BJ (cell line): ENCODE data around the gene SCAI. TPM values are rescaled to one million over a fixed set of nuclear protein-coding genes. Genes with fewer than 3 reads are reported as not detected.

Experiments
- CTCF ChIA-PET: fragments of 350-600 bp; formaldehyde crosslinking; extraction: SDS; loops from one replicate; lab custom pipeline; 2021; ENCODE audit warnings: antibody characterized with exemption, inconsistent platforms; lab: Yijun Ruan, JAX
- POLR2A ChIA-PET: fragments of 300-600 bp; sonication (Branson Sonifier 250); formaldehyde crosslinking; extraction: SDS; loops from one replicate; lab custom pipeline; 2021; ENCODE audit warnings: antibody characterized with exemption; lab: Charles Lee
- DNase-seq: peaks from one replicate; pipeline ENCODE4 v3.0.0-alpha.2; 2011; ENCODE audit warnings: low read depth
- H3K27me3 ChIP-seq: 2 replicates; pipeline ENCODE4 v1.6.0; 2011; ENCODE audit warnings: low read length; ENCODE audit not compliant: control insufficient read depth, insufficient read depth
- H3K36me3 ChIP-seq: 2 replicates; pipeline ENCODE4 v1.5.1; 2011; ENCODE audit warnings: low read length; ENCODE audit not compliant: control insufficient read depth, insufficient read depth
- H3K4me3 ChIP-seq: 2 replicates; pipeline ENCODE4 v1.5.1; 2011; ENCODE audit warnings: low read depth, mild to moderate bottlenecking, control low read depth, low read length
- CTCF ChIP-seq: IDR thresholded peaks from 2 replicates; pipeline ENCODE4 v1.5.1; 2011; ENCODE audit warnings: low read depth, mild to moderate bottlenecking, control low read depth, inconsistent platforms, low read length, moderate library complexity; ENCODE audit not compliant: insufficient read depth
- polyA plus RNA-seq: library from polyadenylated mRNA; depleted of rRNA; stranded (reverse); fragments of >200 nt; gene quantifications from 2 replicates; pipeline ENCODE4 v1.2.3, GENCODE V29; 2011

The SCAI gene
- polyA plus RNA-seq, 1 experiment, result 2.0 TPM

GRCh38 chr9:124911766-124912165, 231.6 kb downstream of the SCAI start:
- CTCF ChIA-PET, result no interaction called here
- POLR2A ChIA-PET, result no interaction called here
- H3K36me3 ChIP-seq, result peaks cover 9% of the 10 kb centered on the region
- H3K27me3 ChIP-seq, result no peaks in the 10 kb centered on the region
- no peak for TF ChIP-seq CTCF
- DNase-seq, result no peak
- H3K4me3 ChIP-seq, result no peak overlapping the region

- no peak for TF ChIP-seq CTCF
- ChIA-PET CTCF (no interaction called here), POLR2A (no interaction called here)
- no peak overlapping the region for H3K4me3 ChIP-seq
- H3K36me3 ChIP-seq, result peaks cover 6% of the 10 kb centered on the region
- DNase-seq, result no peak
- H3K27me3 ChIP-seq, result no peaks in the 10 kb centered on the region
These were observed 235.2 kb downstream of the SCAI start for GRCh38 chr9:124908098-124908497.

- ChIA-PET POLR2A (no interaction called here), CTCF (interaction anchor here (0.6 kb wide), 1 partner anchor 33 kb away, joined by 3 read pairs; no protein-coding TSS in a partner anchor)
- no peak overlapping the region for H3K4me3 ChIP-seq
- peaks cover 3% of the 10 kb centered on the region; the same call in 1 of the 2 replicates for H3K36me3 ChIP-seq
- DNase-seq, result no peak
- no peak for TF ChIP-seq CTCF
- H3K27me3 ChIP-seq, result no peaks in the 10 kb centered on the region
These were observed 236.4 kb downstream of the SCAI start for GRCh38 chr9:124906966-124907365.

- TF ChIP-seq CTCF, result no peak
- DNase-seq, result no peak
- CTCF ChIA-PET, result interaction anchor here (0.7 to 0.8 kb wide), 2 partner anchors 9 kb away, joined by 3 read pairs; no protein-coding TSS in a partner anchor
These were observed 243.5 kb downstream of the SCAI start for GRCh38 chr9:124899845-124900244.

GRCh38 chr9:124897570-124898460, 245.5 kb downstream of the SCAI start:
- DNase-seq, result no peak
- Histone ChIP-seq H3K27me3 (no peaks in the 10 kb centered on the region), H3K4me3 (no peak overlapping the region), H3K36me3 (peaks cover 9% of the 10 kb centered on the region)
- TF ChIP-seq CTCF, result no peak
- ChIA-PET CTCF (interaction anchor here (1.4 kb wide), 1 partner anchor 16 kb away, joined by 3 read pairs; no protein-coding TSS in a partner anchor), POLR2A (no interaction called here)

More at GRCh38 chr9:124899845-124900244, 243.5 kb downstream of the SCAI start:
- Histone ChIP-seq H3K27me3 (no peaks in the 10 kb centered on the region), H3K36me3 (peaks cover 9% of the 10 kb centered on the region), H3K4me3 (no peak overlapping the region)
- POLR2A ChIA-PET, result no interaction called here
